K562 (cell line): Measurements from ENCODE around the gene BMP8B. TPM values are rescaled to one million over a fixed set of nuclear protein-coding genes. Genes with fewer than 3 reads are reported as not detected.

Source experiments
- NR0B1 ChIP-seq: fragments of 450-650 bp; IDR thresholded peaks from one replicate; pipeline ENCODE4 v1.6.1; 2018; ENCODE audit warnings: mild to moderate bottlenecking, moderate library complexity; ENCODE audit not compliant: partially characterized antibody
- PHF8 ChIP-seq: fragments of 200-600 bp; sonication (generic); IDR thresholded peaks from 2 replicates; pipeline ENCODE4 v1.6.1; 2012; ENCODE audit warnings: mixed run types, mild to moderate bottlenecking, inconsistent platforms, low read length, moderate library complexity, borderline replicate concordance
- SMAD2 ChIP-seq: fragments of 150-350 bp; IDR thresholded peaks from 2 replicates; pipeline ENCODE4 v1.6.1; 2014; ENCODE audit warnings: low read depth, mild to moderate bottlenecking, low read length
- polyA plus RNA-seq, 8 experiments: library from polyadenylated mRNA; depleted of rRNA in 4 of 8; stranded (reverse) in 5 of 8; unstranded in 3 of 8; fragments of >200 nt; fragmentation: Nextera tagmentation in 2 of 8; fragmentation: Illumina TruSeq in 1 of 8; extraction: Ambion mirVana in 2 of 8; extraction: Trizol in 1 of 8; gene quantifications; 2 replicates each; pipeline versions ENCODE4 v1.2.1 to v1.2.3, GENCODE V29; 2011 to 2014; ENCODE audit warnings: inconsistent platforms in 1 of 8, missing spikeins in 1 of 8
- total RNA-seq, 7 experiments: library from RNA; depleted of rRNA in 6 of 7; stranded (reverse); fragments of >200 nt in 6 of 7; fragmentation: Illumina TruSeq in 2 of 7; extraction: Trizol in 2 of 7; gene quantifications; 2 replicates each; pipeline versions ENCODE4 v1.2.1 to v1.2.3, GENCODE V29; 2011 to 2021; ENCODE audit warnings: low replicate concordance in 1 of 7
- TF ChIP-seq, protein P1 (sequence below), 2 experiments: fragments of 450-650 bp; IDR thresholded peaks; 2 replicates each; pipeline ENCODE4 v1.6.1; 2018; ENCODE audit warnings: mild to moderate bottlenecking in 2 of 2, low read depth in 1 of 2; ENCODE audit not compliant: partially characterized antibody in 2 of 2
- TF ChIP-seq, protein P2 (sequence below), 2 experiments: fragments of 450-650 bp in 1 of 2; sonication (generic) in 1 of 2; formaldehyde crosslinking in 1 of 2; IDR thresholded peaks; 2 replicates each; pipeline versions ENCODE4 v1.7.1 to v1.9.0; 2016 to 2022; ENCODE audit warnings: inconsistent platforms in 1 of 2, mild to moderate bottlenecking in 1 of 2, missing genetic modification reagents in 1 of 2

The BMP8B gene
- total and polyA plus RNA-seq, 9 of the 15 experiments (the other 6 are each of a cell fraction or from before 2014, with no cell fraction given), result 0.03 to 0.33 (median 0.14) TPM

DNA sequence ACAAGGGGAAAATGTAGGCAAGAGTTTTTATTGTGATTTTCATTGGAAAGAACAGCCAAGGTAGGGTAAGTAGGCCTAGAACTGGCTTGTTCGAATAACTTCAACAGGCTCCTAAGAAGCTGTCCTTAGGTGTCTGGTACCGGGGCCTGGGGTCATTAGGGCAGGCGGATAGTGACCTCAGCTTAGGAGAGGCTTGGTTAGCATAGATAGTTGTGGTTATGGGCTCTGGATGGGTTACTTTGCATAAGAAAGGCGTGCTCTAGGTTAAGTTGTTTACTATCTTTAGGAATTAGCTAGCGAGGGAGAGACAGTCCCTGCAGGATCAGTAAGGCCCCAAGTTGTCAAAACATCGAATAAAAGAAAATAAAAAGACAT, 76.7 kb downstream of the BMP8B start (continued):
- TF ChIP-seq, protein P1, sequence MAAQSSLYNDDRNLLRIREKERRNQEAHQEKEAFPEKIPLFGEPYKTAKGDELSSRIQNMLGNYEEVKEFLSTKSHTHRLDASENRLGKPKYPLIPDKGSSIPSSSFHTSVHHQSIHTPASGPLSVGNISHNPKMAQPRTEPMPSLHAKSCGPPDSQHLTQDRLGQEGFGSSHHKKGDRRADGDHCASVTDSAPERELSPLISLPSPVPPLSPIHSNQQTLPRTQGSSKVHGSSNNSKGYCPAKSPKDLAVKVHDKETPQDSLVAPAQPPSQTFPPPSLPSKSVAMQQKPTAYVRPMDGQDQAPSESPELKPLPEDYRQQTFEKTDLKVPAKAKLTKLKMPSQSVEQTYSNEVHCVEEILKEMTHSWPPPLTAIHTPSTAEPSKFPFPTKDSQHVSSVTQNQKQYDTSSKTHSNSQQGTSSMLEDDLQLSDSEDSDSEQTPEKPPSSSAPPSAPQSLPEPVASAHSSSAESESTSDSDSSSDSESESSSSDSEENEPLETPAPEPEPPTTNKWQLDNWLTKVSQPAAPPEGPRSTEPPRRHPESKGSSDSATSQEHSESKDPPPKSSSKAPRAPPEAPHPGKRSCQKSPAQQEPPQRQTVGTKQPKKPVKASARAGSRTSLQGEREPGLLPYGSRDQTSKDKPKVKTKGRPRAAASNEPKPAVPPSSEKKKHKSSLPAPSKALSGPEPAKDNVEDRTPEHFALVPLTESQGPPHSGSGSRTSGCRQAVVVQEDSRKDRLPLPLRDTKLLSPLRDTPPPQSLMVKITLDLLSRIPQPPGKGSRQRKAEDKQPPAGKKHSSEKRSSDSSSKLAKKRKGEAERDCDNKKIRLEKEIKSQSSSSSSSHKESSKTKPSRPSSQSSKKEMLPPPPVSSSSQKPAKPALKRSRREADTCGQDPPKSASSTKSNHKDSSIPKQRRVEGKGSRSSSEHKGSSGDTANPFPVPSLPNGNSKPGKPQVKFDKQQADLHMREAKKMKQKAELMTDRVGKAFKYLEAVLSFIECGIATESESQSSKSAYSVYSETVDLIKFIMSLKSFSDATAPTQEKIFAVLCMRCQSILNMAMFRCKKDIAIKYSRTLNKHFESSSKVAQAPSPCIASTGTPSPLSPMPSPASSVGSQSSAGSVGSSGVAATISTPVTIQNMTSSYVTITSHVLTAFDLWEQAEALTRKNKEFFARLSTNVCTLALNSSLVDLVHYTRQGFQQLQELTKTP (IDR thresholded peaks at IDR 0.05; ENCODE audit: low read depth in 1 of 2, partially characterized antibody in 2 of 2), result no peak
- TF ChIP-seq, protein P2, sequence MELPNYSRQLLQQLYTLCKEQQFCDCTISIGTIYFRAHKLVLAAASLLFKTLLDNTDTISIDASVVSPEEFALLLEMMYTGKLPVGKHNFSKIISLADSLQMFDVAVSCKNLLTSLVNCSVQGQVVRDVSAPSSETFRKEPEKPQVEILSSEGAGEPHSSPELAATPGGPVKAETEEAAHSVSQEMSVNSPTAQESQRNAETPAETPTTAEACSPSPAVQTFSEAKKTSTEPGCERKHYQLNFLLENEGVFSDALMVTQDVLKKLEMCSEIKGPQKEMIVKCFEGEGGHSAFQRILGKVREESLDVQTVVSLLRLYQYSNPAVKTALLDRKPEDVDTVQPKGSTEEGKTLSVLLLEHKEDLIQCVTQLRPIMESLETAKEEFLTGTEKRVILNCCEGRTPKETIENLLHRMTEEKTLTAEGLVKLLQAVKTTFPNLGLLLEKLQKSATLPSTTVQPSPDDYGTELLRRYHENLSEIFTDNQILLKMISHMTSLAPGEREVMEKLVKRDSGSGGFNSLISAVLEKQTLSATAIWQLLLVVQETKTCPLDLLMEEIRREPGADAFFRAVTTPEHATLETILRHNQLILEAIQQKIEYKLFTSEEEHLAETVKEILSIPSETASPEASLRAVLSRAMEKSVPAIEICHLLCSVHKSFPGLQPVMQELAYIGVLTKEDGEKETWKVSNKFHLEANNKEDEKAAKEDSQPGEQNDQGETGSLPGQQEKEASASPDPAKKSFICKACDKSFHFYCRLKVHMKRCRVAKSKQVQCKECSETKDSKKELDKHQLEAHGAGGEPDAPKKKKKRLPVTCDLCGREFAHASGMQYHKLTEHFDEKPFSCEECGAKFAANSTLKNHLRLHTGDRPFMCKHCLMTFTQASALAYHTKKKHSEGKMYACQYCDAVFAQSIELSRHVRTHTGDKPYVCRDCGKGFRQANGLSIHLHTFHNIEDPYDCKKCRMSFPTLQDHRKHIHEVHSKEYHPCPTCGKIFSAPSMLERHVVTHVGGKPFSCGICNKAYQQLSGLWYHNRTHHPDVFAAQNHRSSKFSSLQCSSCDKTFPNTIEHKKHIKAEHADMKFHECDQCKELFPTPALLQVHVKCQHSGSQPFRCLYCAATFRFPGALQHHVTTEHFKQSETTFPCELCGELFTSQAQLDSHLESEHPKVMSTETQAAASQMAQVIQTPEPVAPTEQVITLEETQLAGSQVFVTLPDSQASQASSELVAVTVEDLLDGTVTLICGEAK (IDR thresholded peaks at IDR 0.05), result 0 out of 2 replicates have a peak, but pooled peaks have one; percentile 47
- TF ChIP-seq, protein P2 (CRISPR knock-in tag; IDR thresholded peaks at IDR 0.05), result no peak
- TF ChIP-seq NR0B1 (no peak), PHF8 (0 out of 2 replicates have a peak, but pooled peaks have one; percentile 24), SMAD2 (no peak)
